Right renal cortex interstitium (tissue), 3 donors: Measurements from ENCODE around the gene RGS16. TPM values are rescaled to one million over a fixed set of nuclear protein-coding genes. Genes with fewer than 3 reads are reported as not detected.

Source experiments
- polyA plus RNA-seq, 3 donors: library from polyadenylated mRNA; unstranded; fragments of 120-200 nt; gene quantifications; one replicate each; pipeline ENCODE4 v1.2.1, GENCODE V29; 2013; ENCODE audit not compliant: insufficient read length in 3 of 3

The RGS16 gene
- polyA plus RNA-seq, 3 donors: 0.71 to 1.4 (median 1.2) TPM

Other genes with a start within 250 kb of the RGS16 start
- gene GLUL, start 212.6 kb downstream of the RGS16 start, polyA plus RNA-seq: 100 to 1,000 TPM; 300 to 330 (median 328) TPM
- gene TEDDM1, start 203.7 kb downstream of the RGS16 start, polyA plus RNA-seq: under 1 TPM in 2 of 3 donors, not detected in 1; 0.08 to 0.11 TPM
- gene RGSL1, start 154.2 kb downstream of the RGS16 start, polyA plus RNA-seq: under 1 TPM in 2 of 3 donors, not detected in 1; 0.07 to 0.10 TPM
- 10 to 100 TPM; 10.7 to 13.5 (median 10.7) TPM for gene RNASEL, start 15.1 kb downstream of the RGS16 start, polyA plus RNA-seq
- gene RGS8, start 80.2 kb upstream of the RGS16 start, polyA plus RNA-seq: under 1 TPM; 0.03 to 0.04 (median 0.03) TPM
- 1 to 10 TPM; 4.5 to 8.7 (median 7.1) TPM for gene NPL, start 185.4 kb upstream of the RGS16 start, polyA plus RNA-seq
- gene DHX9, start 235.0 kb upstream of the RGS16 start, polyA plus RNA-seq: 100 to 1,000 TPM; 290 to 316 (median 311) TPM